ENCODE measurements around the gene MXRA8.
"Not testable (repeated sequence)": the region's sequence is repeated elsewhere in the genome, so short reads cannot be mapped to it uniquely, and the experiment has no call there.

MXRA8 gene

DNA sequence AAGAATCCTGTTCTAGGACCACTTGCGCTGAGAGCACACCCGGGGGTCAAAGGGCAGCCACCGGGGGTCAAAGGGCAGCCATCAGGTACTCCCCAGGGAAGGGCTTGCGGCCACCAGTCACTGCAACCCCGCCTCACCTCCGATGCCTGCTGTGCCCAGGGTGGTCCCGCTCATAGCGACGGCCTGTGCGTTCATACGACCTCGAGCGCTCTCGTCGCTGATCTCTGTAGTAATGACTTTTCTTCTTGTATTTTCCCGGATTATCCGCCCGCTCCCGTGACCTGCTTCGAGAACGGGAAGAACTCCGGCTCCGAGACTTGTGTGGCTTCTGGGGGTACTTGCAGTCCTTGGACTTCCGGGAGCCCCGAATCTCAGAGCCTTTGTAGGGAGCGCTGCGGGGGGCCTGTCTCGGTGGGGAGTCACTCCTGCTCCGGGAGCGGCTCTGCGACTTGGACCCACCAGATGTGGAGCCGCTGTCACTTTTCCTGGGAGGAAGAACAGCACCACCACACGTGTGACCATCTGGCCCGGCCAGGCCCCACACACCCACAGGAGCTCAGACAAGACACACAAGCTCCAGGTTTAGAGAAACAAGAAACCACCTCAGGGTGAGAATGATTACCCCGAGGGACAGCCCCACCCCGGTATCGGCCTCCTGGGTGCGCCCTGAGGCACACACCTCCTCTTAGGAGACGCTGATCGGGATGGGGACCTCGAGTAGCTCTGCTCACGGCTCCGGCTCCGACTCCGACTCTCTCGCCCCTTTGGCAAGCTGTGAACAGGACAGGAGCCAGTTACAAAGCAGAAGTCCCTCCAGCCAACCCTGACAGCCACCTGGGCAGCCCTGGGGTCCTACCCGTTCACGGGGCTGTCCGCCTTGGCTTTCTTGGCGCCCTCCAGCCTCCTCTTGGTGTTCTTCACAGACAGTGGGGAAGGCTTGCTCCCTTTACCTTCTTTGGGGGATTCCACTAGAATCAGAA is 29.0 kb upstream of the MXRA8 start:
- H3K36me3 ChIP-seq (ENCODE audit: insufficient read depth, low read length), result peaks cover 65% of the 10 kb centered on the region
- no peak overlapping the region for H3K4me3 ChIP-seq (ENCODE audit: low read depth in 1 of 2, low read length in 2 of 2)
- H3K9ac ChIP-seq (ENCODE audit: low read length), result no peak overlapping the region
- H3K27me3 ChIP-seq (ENCODE audit: control insufficient read depth in 1 of 2, insufficient read depth in 2 of 2, low read length in 2 of 2), result no peaks in the 10 kb centered on the region
- no peak overlapping the region for H3K27ac ChIP-seq (ENCODE audit: low read depth, low read length)
- no peaks in the 10 kb centered on the region for H3K9me3 ChIP-seq (ENCODE audit: low read length)
- no peaks in the 10 kb centered on the region for H3K4me1 ChIP-seq (ENCODE audit: insufficient read depth, low read length)

DNA sequence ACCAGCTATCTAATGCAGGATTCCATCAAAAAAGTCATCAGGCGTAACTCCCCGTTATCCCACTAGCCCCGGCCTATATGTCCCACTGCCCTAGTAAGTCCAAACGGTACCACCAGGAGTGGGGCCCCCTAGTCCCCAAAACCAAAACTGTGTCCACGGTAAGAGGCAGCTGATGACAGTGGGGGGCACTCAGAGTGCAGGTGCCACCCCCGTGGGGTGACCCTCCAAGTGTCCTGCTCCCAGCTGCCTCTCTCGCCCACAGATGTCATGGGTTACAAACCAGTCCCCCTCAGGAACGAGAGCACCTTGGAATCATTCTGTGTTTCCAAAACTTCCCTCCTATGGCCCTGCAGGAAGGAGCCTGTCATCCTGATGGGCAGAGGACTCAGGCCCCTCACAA is 27.6 kb upstream of the MXRA8 start:
- Histone ChIP-seq H3K4me3 (ENCODE audit: low read depth in 1 of 2, low read length in 2 of 2) (no peak overlapping the region), H3K36me3 (ENCODE audit: insufficient read depth, low read length) (peaks cover 58% of the 10 kb centered on the region), H3K27ac (ENCODE audit: low read depth, low read length) (no peak overlapping the region)

DNA sequence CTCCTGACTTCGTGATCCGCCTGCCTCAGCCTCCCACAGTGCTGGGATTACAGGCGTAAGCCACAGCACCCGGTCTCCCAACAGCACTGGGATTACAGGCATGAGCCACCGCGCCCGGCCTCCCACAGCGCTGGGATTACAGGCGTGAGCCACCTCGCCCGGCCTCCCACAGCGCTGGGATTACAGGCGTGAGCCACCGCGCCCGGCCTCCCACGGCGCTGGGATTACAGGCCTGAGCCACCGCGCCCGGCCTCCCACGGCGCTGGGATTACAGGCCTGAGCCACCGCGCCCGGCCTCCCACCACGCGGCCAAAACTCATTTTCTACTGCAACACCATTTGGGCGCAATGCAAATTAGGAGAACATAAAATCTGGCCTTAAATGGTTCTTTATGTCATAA is 27.0 kb upstream of the MXRA8 start:
- H3K4me3 ChIP-seq (ENCODE audit: low read depth in 1 of 2, low read length in 2 of 2); H3K27ac ChIP-seq (ENCODE audit: low read depth, low read length); H3K9ac ChIP-seq (ENCODE audit: low read length); H3K9me3 ChIP-seq (ENCODE audit: low read length); H3K4me1 ChIP-seq (ENCODE audit: insufficient read depth, low read length); H3K27me3 ChIP-seq (ENCODE audit: control insufficient read depth in 1 of 2, insufficient read depth in 2 of 2, low read length in 2 of 2): not testable (repeated sequence)
- peaks cover 52% of the 10 kb centered on the region for H3K36me3 ChIP-seq (ENCODE audit: insufficient read depth, low read length)

More for the DNA sequence above, 27.6 kb upstream of the MXRA8 start:
- no peaks in the 10 kb centered on the region for H3K9me3 ChIP-seq (ENCODE audit: low read length)
- H3K27me3 ChIP-seq (ENCODE audit: control insufficient read depth in 1 of 2, insufficient read depth in 2 of 2, low read length in 2 of 2), result no peaks in the 10 kb centered on the region
- H3K9ac ChIP-seq (ENCODE audit: low read length), result no peak overlapping the region
- H3K4me1 ChIP-seq (ENCODE audit: insufficient read depth, low read length), result no peaks in the 10 kb centered on the region

DNA sequence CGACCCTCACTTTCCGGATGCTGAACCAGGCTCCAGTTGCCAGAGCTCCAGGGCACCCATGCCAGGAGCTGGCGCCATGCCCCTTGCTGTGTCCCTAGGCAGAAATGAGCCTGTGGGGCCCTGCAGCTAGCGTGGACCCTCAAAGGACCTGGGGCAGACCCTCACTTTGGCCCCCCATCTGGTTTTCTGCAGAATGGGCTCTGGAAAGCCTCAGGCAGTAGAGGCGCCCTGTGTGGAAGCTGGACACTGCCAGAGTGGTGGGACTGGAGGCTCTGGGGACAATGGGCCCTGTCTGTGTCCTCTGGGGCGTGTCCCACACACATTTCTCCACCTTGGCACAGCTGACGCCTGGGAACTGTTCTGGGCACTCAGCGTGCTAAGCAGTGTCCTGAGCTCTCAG is 22.9 kb upstream of the MXRA8 start:
- peaks cover 14% of the 10 kb centered on the region for H3K36me3 ChIP-seq (ENCODE audit: insufficient read depth, low read length)
- H3K9ac ChIP-seq (ENCODE audit: low read length), result no peak overlapping the region
- H3K27ac ChIP-seq (ENCODE audit: low read depth, low read length), result no peak overlapping the region
- H3K4me3 ChIP-seq (ENCODE audit: low read depth in 1 of 2, low read length in 2 of 2), result no peak overlapping the region
- no peaks in the 10 kb centered on the region for H3K27me3 ChIP-seq (ENCODE audit: control insufficient read depth in 1 of 2, insufficient read depth in 2 of 2, low read length in 2 of 2)
- H3K4me1 ChIP-seq (ENCODE audit: insufficient read depth, low read length), result no peaks in the 10 kb centered on the region
- H3K9me3 ChIP-seq (ENCODE audit: low read length), result no peaks in the 10 kb centered on the region

DNA sequence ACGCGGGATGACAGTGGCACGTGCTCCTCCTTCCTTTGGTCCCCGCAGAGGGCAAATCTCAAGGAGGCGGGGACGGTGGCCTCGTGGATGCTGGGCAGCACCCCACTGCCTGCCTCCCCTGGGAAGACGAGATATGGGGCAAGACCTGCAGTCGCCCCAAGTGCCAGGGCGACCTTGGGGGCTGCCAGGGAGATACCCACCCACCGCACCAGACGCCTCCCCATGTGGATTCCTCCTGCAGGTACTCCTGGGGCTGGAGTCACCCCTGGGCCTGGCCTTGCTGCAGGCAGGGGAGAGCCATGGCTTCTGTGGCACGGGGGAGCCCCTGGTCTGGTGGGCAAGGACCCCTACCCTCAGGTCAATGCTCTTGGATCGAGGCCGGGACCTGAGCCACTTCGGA is 22.5 kb upstream of the MXRA8 start:
- Histone ChIP-seq H3K36me3 (ENCODE audit: insufficient read depth, low read length) (peaks cover 10% of the 10 kb centered on the region), H3K9ac (ENCODE audit: low read length) (no peak overlapping the region)

DNA sequence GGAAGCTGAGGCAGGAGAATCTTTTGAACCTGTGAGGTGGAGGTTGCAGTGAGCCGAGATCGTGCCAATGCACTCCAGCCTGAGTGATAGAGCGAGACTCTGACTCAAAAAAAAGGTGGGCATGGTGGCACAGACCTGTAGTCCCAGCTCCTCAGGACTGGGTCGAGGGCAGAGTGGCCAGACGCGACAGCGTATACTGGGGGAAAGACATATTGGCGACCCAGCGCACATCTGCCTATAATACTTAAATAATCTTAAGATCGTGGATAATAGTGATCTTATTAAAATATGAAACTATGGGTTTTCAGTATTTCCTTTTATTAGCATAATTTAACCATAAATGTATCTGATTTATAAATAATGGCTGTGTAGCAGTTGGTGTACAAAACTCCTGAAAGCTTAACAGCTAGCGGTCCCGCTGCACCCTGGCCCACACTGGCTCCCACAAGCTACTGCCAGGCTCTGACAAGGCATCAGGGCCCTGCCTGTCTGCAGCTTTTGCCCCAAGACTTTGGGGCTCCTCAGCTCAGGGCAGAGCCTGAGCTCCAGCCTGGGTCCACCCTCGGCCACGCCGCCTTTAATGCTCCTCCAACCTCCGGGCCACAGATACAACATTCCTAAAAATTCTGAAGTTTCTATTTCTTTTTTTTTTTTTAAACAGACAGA is 19.3 kb upstream of the MXRA8 start:
- Histone ChIP-seq H3K27me3 (ENCODE audit: control insufficient read depth in 1 of 2, insufficient read depth in 2 of 2, low read length in 2 of 2) (no peaks in the 10 kb centered on the region), H3K36me3 (ENCODE audit: insufficient read depth, low read length) (peaks cover 20% of the 10 kb centered on the region), H3K27ac (ENCODE audit: low read depth, low read length) (no peak overlapping the region), H3K4me3 (ENCODE audit: low read depth in 1 of 2, low read length in 2 of 2) (no peak overlapping the region), H3K9ac (ENCODE audit: low read length) (no peak overlapping the region), H3K9me3 (ENCODE audit: low read length) (no peaks in the 10 kb centered on the region), H3K4me1 (ENCODE audit: insufficient read depth, low read length) (peaks cover 13% of the 10 kb centered on the region)

More for the DNA sequence above, 22.5 kb upstream of the MXRA8 start:
- Histone ChIP-seq H3K4me1 (ENCODE audit: insufficient read depth, low read length) (peaks cover 4% of the 10 kb centered on the region), H3K9me3 (ENCODE audit: low read length) (no peaks in the 10 kb centered on the region), H3K27me3 (ENCODE audit: control insufficient read depth in 1 of 2, insufficient read depth in 2 of 2, low read length in 2 of 2) (no peaks in the 10 kb centered on the region), H3K27ac (ENCODE audit: low read depth, low read length) (no peak overlapping the region), H3K4me3 (ENCODE audit: low read depth in 1 of 2, low read length in 2 of 2) (no peak overlapping the region)

DNA sequence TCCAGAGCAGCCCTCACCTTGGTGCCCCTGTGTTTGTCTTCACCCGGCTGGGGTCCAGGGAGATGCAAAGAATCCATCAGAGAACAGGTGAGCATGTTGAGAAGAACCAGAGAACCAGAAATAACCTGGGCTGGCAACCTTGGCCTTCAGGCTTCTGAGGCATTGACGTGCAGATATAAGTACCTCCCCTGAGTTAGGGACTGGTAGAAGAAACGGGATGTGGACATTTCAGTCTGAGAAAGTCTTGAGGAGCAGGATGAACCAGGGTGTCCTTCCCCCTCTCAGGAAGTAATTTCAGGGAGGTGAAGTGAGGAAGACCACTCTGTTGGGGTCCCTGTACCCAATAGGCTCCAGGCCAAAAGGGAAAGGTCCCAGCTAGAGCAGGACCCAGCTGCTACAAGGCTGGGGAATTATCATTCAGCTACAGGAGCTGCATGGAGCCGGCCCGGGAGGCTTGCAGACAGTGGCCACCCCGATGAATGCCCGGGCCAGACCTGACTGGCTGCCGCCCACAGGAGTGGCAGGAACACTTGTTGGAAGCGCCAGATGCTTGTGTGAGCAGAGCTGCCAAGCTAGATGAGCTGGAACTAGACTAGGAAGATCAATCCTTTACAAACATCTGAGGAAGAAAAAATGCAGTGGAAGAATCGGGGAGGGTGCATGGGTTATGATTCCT is 18.3 kb upstream of the MXRA8 start:
- H3K27ac ChIP-seq (ENCODE audit: low read depth, low read length), result no peak overlapping the region
- peaks cover 20% of the 10 kb centered on the region for H3K36me3 ChIP-seq (ENCODE audit: insufficient read depth, low read length)
- no peaks in the 10 kb centered on the region for H3K9me3 ChIP-seq (ENCODE audit: low read length)
- H3K27me3 ChIP-seq (ENCODE audit: control insufficient read depth in 1 of 2, insufficient read depth in 2 of 2, low read length in 2 of 2), result no peaks in the 10 kb centered on the region
- no peak overlapping the region for H3K9ac ChIP-seq (ENCODE audit: low read length)
- peaks cover 19% of the 10 kb centered on the region for H3K4me1 ChIP-seq (ENCODE audit: insufficient read depth, low read length)
- no peak overlapping the region for H3K4me3 ChIP-seq (ENCODE audit: low read depth in 1 of 2, low read length in 2 of 2)

DNA sequence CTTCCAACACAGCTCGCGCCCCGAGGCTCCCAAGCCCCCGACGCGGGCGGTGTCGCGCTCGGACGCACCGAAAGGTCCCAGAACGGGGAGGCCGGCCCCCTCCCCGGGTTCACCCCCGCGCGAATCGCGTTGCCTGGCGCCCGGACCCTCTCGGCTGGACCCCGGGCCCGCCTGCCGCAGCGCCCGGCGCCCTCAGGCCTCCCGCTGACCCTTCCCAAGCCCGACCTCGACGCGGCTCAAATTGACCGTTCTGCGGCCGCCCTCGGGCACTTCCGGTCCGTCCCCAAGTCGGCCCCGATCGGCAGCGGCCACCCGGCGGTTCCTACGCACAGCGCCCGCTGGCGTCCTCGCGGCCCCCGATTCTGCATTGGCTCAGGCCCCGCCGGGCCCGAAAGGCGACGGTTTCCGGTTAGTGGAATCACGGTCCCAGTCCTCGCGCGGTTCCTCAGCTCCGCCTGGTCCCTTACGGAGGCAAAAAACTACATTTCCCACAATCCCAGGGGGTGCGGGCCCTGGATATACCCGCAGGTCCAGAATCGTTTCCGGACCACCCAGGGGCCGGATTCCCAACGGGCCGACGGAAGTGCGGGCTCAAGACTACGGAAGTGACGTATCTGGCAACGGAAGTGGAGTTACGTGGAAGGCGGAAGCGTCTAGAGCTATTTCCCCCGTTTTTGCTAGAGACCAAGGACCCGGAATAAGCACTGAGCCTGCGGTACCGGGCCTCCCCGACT is 16.7 kb upstream of the MXRA8 start, which contains the start of gene AURKAIP1:
Gene AURKAIP1, minus strand, starts transcription at position 279 of the 734 bp plus-strand sequence. CDS start 451 bp downstream, outside the sequence.
- Histone ChIP-seq H3K9me3 (ENCODE audit: low read length) (no peaks in the 10 kb centered on the region), H3K36me3 (ENCODE audit: insufficient read depth, low read length) (peaks cover 14% of the 10 kb centered on the region), H3K27me3 (ENCODE audit: control insufficient read depth in 1 of 2, insufficient read depth in 2 of 2, low read length in 2 of 2) (no peaks in the 10 kb centered on the region), H3K9ac (ENCODE audit: low read length) (peak within 1 kb of the TSS; percentile 53), H3K4me3 (ENCODE audit: low read depth in 1 of 2, low read length in 2 of 2) (peak within 1 kb of the TSS; percentile 71 to 76), H3K4me1 (ENCODE audit: insufficient read depth, low read length) (peaks cover 23% of the 10 kb centered on the region), H3K27ac (ENCODE audit: low read depth, low read length) (peak within 1 kb of the TSS; percentile 98)

DNA sequence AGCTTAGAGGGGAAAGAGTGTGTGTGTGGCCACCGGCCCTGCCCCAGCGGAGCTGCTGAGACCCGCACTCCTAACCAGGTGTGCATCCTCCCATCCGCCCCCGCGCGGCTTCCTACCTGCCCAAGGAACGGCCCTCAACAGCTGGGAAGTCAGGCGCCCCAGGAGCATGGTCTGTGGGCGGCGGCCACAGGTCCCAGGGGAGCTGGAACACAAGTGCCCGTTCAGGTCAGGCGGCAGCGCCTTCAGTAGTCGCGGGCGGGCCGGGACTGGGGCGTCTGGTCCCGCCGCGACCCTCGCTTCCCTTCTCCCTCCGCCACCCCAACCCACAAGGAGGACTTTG is 16.2 kb upstream of the MXRA8 start:
- H3K27ac ChIP-seq (ENCODE audit: low read depth, low read length), result peak overlapping the region; percentile 98
- peak overlapping the region; percentile 53 for H3K9ac ChIP-seq (ENCODE audit: low read length)

DNA sequence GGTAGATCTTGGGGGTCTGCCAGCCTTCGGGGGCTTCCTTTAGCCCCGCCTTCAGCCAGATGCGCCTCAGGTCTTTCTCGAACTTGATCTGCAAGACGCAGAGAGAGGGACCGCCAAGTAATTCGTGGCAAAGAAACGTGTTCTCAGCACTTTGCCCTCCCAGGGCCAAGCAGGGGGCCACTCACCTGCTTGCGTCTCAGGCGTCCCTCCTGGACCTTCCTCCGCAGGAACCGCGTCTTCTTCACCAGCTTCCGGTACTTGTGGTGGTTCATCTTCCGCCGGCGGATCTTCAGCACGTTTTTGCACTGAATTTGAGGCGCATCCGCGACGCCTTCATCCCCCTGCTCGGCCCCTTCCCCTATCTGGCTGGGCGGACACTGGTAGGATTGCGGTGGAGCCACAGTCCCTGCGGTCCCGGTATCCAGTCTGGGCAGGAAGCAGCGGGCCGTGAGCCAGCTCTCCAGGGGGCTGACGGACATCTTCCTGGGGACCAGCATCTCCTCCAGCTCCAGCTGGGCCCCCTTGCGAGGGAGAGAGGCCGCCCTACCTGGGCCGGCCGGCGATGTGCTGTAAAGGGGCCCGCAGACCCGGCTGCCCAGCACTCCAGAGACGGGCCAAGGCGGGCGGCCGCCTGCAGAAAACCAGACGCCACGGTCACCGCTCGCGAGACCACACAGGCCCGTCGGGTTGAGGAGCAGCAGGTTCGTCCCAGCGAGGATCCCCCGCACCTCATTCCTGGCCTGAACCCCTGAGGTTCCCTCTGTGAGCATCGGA is 15.6 kb upstream of the MXRA8 start:
- Histone ChIP-seq H3K27me3 (ENCODE audit: control insufficient read depth in 1 of 2, insufficient read depth in 2 of 2, low read length in 2 of 2) (no peaks in the 10 kb centered on the region), H3K4me1 (ENCODE audit: insufficient read depth, low read length) (peaks cover 23% of the 10 kb centered on the region), H3K27ac (ENCODE audit: low read depth, low read length) (no peak overlapping the region), H3K36me3 (ENCODE audit: insufficient read depth, low read length) (peaks cover 14% of the 10 kb centered on the region), H3K9me3 (ENCODE audit: low read length) (no peaks in the 10 kb centered on the region), H3K4me3 (ENCODE audit: low read depth in 1 of 2, low read length in 2 of 2) (peak overlapping the region; percentile 71 to 76), H3K9ac (ENCODE audit: low read length) (peak overlapping the region; percentile 53)

More for the DNA sequence above, 16.2 kb upstream of the MXRA8 start:
- H3K4me1 ChIP-seq (ENCODE audit: insufficient read depth, low read length), result peaks cover 23% of the 10 kb centered on the region
- peaks cover 14% of the 10 kb centered on the region for H3K36me3 ChIP-seq (ENCODE audit: insufficient read depth, low read length)
- no peaks in the 10 kb centered on the region for H3K9me3 ChIP-seq (ENCODE audit: low read length)
- no peaks in the 10 kb centered on the region for H3K27me3 ChIP-seq (ENCODE audit: control insufficient read depth in 1 of 2, insufficient read depth in 2 of 2, low read length in 2 of 2)
- H3K4me3 ChIP-seq (ENCODE audit: low read depth in 1 of 2, low read length in 2 of 2), result peak overlapping the region; percentile 71 to 76
